GM21526 (cell line): Measurements from ENCODE around the gene SPAAR.
"Not testable (repeated sequence)": the region's sequence is repeated elsewhere in the genome, so short reads cannot be mapped to it uniquely, and the experiment has no call there.

Experiments used
- ATAC-seq: cut with Tn5 transposase; IDR thresholded peaks from one replicate; pipeline ENCODE4 v1.9.1; 2021; ENCODE audit warnings: moderate library complexity; ENCODE audit not compliant: unreplicated experiment, low FRiP score

Gene SPAAR

DNA sequence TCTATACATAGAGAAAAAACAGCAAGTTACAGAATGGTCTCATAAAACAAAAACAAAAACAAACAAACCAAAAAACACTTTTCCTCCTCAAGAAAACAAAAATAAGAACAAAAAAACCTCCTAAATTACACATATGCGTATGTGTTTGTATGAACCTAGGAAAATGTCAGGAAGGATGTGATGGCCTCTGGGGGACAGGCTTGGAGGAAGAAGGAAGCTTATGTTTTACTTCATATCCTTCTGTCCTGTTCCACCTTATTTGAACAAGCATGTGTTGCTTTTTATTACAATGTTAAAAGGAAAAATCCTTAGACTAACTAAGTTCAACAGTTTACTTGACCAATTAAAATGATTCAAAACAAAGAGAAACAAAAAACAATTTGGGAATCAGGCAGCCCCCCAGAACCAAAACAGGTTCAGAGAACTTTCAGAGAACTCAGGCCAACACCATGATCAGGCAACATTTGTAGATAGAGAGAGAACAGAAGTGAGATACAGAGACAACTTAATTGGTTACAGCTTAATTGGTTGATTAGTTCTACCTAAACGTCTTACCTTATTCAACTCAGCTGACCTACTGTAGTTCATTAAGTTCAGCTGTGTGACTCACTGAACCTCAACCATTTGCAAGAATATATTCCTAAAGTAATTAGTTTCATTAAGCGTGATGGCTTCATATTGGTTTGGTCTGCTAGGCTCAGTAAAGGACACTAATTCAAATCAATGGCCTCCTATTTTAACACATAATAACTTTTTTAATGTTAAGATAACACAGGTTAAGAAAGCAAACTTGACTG, 10.1 kb downstream of the SPAAR start:
- no peak for ATAC-seq

- no peak for ATAC-seq
These were observed 10.8 kb downstream of the SPAAR start for GRCh38 chr9:35920051-35920620.

- ATAC-seq = no peak
These were observed 14.3 kb downstream of the SPAAR start for GRCh38 chr9:35923598-35923926.

DNA sequence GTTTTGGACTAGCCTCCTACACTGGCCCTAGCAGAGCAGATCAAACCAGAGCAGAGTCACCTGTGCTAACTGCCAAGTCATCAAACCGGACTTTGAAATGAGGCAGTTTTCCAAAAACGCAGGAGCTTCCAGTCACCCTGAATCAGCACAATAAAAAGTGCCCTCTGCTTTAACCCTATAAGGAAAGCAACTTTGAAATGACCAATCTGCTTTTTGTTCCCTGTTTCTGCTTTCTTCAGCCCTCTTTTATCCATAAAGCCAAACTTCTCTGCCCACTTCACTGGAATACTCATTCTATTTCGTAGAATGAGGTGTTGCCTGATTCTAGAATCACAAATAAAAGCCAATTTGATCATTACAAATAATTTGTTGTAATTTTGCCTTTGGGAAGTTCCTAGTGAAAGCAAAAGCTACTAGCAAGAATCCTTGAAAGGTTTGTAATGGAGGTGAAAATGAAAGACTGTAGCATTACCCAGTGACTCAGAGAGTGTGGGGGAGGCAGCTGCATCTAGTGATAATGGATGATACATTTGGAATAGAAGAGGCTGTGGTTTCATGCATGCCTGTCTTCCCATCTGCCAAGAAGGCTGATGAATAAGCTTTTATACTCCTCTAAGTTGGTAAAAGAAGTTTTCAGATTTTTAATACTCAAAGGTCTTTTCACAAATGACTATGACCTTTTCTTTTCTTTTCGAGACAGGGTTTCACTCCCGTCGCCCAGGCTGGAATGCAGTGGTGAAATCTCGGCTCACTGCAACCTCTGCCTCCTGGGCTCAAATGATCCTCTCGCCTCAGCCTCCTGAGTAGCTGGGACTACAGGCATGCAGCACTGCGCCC, 14.9 kb downstream of the SPAAR start:
- no peak for ATAC-seq

DNA sequence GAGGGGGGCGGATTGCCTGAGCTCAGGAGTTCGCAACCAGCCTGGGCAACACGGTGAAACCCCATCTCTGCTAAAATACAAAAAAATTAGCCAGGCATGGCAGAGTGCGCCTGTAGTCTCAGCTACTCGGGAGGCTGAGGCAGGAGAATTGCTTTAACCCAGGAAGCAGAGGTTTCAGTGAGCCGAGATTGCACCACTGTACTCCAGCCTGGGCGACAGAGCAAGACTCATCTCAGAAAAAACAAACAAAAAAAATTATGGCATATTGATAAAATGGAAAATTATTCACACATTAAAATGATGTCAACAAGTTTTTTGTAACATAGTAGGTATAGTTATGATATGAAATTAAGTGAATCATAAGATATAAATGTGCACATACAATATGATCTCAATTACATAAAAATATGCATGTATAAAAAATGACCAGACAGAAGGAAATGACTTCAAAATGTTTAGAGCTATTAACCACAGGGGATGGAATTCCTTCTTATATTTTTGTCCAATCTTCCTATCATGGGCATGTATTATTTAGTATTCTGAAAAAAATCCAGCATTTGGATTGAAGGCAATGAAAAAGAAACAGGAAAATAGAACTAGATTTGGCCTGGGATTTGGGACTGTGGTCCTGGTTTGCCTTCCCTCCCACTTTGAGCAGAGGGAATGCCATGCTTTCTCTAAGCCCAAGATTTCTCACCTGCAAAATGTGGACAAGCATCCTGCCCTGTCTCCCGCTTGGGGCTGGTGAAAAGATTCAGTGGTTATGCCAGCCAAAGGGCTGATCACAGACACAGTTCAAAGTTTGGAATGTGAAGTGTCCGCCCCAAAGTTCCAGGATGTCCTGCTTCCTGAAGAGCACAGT, 19.5 kb downstream of the SPAAR start:
- ATAC-seq = no peak

GRCh38 chr9:35929453-35929718, 20.1 kb downstream of the SPAAR start:
- no peak for ATAC-seq

DNA sequence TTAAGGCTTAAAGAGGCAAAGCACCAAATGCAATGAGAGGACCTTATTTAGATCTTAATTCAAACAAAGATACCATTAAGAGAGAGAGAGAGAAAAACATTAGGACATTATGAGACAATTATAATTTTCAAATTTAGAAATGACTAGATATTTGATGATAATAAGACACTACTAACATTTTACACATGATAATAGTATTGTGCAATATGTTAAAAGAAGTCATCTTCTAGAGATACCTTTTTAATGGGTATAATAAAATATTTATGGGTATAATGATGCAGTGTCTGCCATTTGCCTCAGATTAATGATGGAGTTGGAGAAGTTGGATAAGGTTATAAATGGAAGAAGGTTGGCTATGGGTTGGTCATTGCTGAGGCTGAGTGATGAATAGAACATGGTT, 21.2 kb downstream of the SPAAR start:
- ATAC-seq = no peak

GRCh38 chr9:35930989-35931388, 21.7 kb downstream of the SPAAR start:
- ATAC-seq = no peak

DNA sequence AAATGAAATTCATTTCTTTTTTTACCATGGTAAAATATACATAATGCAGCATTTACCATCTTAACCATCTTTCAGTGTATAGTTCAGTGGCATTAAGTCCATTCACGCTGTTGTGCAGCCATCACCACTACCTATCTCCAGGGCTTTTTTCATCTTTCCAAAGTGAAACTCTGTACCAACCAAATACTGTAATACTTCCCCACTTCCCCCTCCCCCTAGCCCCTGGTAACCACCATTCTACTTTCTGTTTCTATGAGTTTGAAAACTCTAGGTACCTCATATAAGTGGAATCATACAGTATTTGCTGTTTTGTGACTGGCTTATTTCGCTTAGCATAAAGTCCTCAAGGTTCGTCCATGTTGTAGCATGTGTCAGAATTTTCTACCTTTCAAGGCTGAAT, 23.4 kb downstream of the SPAAR start:
- ATAC-seq = no peak

GRCh38 chr9:35933550-35934067, 24.3 kb downstream of the SPAAR start:
- no peak for ATAC-seq

GRCh38 chr9:35934069-35934468, 24.8 kb downstream of the SPAAR start:
- ATAC-seq = not testable (repeated sequence)

- ATAC-seq = no peak
These were observed 26.0 kb downstream of the SPAAR start for GRCh38 chr9:35935261-35935660.

DNA sequence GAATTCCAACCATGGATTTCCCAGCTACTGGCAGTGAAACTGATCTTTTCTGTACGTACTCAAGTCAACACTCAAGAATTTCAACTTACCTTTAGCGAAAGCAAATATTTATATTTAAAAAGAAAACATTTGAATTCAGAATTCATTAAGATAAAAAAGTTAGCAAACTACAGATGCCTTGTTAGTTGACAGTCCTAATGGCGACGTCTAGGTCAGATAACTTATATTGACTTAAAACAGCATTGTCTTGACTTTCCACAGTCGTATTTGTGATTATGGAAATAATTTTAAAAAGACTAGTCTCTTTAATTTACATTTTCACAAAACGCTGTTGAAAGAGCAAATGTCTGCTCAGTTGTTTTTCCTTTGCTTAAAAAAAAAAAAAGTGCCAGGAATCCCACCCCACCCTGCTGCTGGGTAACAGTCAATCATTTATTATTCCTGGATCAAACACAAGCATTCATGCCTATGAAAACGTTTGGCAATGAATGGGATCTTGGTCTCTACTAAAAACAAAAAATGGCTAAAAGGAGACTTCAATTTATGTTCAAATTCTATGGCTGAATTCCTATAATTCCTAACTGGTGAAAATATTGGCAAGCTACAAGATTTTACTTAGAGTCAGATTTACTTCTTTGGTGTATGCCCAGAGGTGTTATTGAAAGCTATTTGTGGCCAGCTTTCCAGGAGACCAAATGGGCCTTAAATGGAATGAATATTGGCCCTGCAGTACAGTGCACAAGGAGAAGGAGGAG, 26.6 kb downstream of the SPAAR start:
- no peak for ATAC-seq

- ATAC-seq = no peak
These were observed 27.9 kb downstream of the SPAAR start for GRCh38 chr9:35937227-35937626.

- ATAC-seq = no peak
These were observed 29.4 kb downstream of the SPAAR start for GRCh38 chr9:35938474-35939356.

GRCh38 chr9:35939679-35940250, 30.5 kb downstream of the SPAAR start:
- no peak for ATAC-seq

DNA sequence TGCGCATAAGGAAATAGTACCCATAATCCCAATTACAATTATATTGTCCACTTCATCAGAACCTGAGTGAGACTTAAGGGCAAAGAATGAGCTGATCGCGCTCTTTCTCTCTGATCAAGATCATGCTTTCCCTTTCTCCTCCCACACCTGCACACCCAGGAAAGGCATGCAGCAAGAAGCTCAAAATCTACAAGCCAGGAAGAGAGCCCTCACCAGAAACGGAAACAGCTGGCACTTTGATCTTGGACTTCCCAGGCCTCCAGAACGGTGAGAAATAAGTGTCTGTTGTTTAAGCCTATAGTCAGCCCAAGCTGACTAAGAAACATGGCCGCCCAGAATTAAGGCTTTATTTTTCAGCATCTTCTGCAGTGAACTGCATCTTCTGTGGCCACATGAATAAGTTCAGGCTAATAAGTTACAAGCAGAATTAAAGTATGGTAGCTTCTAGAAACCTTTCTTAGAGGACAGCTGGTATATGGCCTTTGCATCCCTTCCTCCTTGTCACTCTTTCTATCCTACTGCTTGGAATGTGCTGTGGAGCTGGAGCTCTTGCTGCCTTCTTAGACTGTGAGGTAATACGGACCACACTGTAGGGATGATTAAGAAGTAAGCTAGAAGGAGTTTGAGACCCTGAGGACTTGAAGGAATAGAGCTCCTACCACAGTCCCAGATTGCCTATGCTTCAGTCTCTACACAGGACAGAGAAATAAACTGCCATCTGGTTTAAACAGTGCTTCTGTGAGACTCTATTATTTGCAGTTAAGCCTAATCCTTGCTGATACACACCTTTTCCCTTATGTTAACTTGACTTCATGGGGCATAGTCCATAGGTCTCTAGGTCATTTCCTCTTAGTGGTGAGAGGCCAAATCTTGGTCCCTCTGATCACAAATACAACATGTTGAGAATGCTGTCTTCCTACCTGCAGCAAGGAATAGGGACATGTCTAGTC, 31.4 kb downstream of the SPAAR start:
- ATAC-seq = no peak

DNA sequence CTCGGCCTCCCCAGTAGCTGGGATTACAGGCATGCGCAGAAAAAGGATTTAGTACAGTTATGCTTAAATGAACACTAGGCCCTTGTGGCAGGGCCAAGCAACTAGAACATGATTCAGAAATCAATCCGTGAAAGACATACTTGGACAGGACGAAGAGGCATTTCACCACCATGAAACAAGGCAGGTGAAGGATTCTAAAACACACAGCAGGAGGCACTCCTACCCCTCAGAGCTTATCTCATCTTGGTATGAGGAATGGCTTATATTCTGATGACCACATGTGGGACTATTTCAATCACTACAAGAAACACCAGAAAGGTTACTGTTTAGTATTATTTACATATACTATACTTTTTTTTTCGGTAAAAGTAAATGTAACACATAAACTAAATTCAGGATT, 33.0 kb downstream of the SPAAR start:
- no peak for ATAC-seq
